Stromal cell of bone marrow (primary cell): ENCODE measurements around the gene TCAF1.
A peak's percentile ranks its signal among the peaks of the same experiment; 100 is the strongest.

ENCODE experiments used
- DNase-seq: peaks from one replicate; pipeline ENCODE4 v3.0.0-alpha.2; 2012; ENCODE audit warnings: low read depth

TCAF1 gene

GRCh38 chr7:143901668-143902331, at the start of gene TCAF1:
Gene TCAF1, minus strand, starts transcription at chr7:143902176. Its CDS starts 25,568 bp downstream, at chr7:143876608.
- peak; percentile 89 for DNase-seq

GRCh38 chr7:143948733-143949132, 46.8 kb upstream of the TCAF1 start:
- DNase-seq: no peak

DNA sequence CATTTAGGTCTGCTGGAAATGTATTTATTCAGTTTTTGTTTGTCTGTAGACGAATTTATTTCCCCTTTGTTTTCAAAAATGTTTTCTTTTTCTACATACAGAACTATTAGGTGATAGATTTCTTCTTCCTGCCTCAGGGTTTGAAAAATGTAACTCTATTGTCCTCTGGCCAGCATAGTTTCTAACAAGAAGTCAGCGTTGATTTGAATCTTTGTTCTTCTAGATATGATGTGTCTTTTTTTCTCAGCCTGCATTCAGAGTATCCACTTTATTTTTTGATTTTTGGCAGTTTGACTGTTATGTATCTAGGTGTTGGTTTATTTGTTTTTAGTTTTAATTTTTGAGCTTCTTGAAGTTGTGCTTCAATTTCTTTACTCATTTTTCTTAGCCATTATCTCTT, 45.1 kb upstream of the TCAF1 start:
- no peak for DNase-seq

DNA sequence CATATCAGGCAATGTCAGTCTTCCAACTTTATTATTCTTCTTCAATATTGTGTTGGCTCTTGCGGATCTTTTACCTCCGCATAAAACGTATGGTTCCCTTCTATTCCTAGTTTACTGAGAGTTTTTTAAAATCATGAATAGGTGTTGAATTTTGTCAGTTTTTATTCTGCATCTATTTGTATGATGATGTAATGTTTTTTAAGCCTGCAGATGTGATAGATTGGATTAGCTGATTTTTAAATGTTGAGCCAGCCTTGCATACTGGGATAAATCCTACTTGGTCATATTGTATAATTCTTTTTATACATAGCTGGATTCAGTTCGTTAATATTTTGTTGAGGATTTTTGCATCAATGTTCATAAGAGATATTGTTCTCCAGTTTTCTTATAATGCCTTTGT, 43.4 kb upstream of the TCAF1 start:
- DNase-seq: no peak

GRCh38 chr7:143938379-143939243, 36.6 kb upstream of the TCAF1 start:
- no peak for DNase-seq

- peak; percentile 81 for DNase-seq
These were observed 34.4 kb upstream of the TCAF1 start for GRCh38 chr7:143936087-143937009.

DNA sequence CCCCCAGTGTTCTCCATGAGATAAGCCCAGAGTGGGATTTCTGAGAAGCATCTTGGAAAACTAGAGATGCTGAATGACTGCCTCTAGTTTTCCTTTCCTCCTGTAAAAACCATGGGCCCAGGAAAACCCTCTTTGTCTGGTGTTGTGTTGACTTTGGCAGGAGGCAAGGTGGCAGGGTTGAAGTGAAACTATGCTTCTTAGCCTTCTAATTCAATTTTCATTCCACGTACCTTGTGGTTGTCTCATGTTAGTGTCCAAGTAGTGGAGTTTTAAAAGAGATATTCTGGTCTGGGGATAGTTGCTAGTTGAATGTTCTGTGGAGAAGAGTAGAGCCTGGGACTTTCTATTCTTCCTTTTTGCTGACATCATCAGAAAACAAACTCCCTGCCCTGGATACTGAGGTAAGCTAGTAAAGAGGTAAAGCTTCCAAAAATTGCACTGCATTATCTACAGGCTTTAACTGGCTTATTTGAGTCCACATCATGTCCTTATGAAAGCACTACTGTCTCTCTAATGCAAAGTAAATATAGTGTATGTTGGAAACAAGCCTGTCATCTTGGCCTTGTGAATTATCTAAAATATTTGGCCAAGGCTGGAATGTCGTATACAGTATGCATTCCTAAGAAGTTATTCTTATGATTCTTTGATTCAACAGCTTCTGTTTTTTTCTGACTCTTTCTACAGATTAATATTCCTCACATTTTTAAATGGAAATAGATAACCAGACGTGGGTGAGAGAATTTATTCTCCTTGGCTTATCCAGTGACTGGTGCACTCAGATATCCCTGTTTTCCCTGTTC, 32.8 kb upstream of the TCAF1 start, which contains the start of gene OR2F2:
Gene OR2F2 (plus strand): TSS at position 708 of the 800 bp plus-strand sequence. CDS start 0 bp downstream, at position 708.
- DNase-seq: no peak

GRCh38 chr7:143931739-143932138, 29.8 kb upstream of the TCAF1 start:
- no peak for DNase-seq

DNA sequence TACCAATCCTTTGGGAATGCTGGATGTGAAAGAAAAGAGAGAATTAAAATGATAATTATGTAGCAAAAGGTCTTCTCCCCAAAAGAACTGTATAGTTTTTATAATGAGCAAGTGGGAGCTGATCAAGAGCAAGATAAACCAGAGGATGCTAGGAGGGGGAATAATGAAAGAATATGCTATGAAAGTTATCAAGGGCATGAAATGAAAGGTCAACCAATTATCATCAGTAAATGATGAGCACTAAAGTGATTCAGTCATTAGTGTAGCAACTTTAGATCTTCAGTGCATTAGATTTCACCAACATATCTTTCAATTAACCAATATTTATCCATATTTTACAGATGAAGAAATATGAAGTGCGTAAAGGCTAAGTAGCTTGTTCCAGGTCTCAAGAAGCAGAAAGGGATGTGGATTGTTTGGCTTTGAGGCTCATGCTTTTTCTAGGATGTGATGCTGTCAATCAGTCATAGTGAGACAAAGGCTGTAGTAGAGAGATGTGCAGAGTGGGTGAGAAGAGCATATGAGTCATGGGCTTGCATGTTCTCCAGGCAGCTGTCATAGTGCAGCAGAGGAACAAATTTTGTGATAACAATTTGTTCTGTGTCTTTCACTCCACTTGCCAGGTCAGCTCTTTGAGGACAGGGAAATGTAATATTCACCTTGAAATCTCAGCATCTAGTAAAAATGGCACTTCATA, 27.4 kb upstream of the TCAF1 start:
- DNase-seq: no peak

- no peak for DNase-seq
These were observed 22.9 kb upstream of the TCAF1 start for GRCh38 chr7:143924851-143925250.

- DNase-seq: no peak
These were observed 13.1 kb upstream of the TCAF1 start for GRCh38 chr7:143914938-143915652.

DNA sequence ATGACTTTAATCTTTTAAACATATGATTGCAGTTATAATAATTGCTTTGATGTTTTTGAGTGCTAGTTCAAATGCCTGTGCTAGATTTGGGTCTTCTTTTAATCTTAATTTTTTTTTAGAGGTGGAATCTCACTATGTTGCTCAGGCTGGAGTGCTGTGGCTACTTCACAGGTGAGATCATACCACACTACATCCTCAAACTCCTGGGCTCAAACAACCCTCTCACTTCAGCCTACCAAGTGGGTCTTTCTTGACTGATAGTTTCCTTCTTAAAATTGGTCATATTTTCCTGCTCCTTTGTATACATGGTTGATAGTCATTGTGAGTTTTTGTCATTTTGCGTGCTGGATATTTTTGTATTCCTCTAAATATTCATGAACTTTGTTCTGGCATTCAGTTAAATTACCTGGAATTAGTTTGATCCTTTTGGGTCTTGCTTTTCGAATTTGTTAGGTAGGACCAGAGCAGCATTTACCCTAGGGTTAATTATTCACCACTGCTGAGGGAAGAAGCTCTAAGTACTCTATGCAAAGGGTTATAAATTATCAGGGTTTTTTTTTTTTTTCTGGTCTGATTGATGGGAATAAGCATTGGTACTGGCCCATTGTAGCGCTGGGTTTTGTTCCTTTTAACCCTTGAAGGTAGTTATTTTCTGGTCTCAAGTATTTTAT, 12.1 kb upstream of the TCAF1 start:
- DNase-seq: no peak

DNA sequence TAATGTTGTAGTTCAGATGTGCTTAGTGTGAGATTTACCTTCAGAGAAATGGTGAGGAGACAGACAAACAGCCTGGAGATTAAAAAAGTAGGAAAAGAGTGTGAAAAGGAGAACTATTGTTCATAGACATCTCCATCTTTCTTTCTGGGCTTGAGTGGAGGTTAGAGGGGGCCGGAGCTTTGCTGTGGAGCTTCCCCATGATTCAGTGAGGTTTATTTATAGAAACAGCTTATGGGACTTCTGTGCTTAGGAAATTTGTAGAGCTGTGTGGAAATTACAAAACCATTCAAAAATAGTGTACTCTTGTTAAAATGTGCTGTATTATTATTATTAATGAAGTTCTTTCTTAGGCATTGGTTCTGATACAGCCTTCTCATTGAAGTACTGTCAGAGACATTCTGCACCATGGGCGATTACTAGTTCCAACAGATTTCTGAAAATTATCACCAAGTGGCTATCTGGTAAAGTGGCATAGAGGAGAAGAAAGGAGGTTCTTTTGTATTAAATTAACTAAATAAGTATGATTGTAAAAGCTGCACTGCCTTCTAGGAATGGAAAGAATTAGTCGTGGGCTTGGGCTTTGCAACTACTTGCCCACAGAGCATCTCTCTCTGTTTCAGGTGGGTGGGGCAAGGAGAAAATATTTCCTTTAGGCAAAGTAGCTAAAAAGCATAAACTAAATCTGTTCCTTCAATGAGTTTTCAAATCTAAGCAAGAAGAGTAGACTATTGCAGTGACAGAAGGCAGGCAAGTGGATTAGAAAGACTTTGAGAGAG, 8.7 kb upstream of the TCAF1 start:
- DNase-seq: no peak

DNA sequence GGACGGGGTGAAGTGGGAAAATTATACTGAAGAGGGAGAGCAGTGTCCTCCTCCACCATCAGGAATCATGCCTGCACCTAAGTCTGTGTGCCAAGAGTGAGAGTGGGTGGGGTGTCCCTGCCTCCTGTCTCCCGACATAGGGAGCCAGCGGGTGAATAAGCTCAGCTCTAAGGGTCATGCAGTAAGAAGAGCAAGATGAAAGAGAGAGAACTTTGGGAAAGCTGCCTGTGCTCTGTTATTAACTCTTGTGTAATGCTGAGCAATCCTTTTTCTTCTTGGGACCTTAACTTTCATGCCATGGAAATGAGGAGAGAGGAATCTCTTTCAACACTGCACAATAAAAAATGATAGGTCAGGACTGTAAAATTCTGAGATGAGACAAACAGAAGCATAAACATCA, 7.9 kb upstream of the TCAF1 start:
- DNase-seq: no peak

DNA sequence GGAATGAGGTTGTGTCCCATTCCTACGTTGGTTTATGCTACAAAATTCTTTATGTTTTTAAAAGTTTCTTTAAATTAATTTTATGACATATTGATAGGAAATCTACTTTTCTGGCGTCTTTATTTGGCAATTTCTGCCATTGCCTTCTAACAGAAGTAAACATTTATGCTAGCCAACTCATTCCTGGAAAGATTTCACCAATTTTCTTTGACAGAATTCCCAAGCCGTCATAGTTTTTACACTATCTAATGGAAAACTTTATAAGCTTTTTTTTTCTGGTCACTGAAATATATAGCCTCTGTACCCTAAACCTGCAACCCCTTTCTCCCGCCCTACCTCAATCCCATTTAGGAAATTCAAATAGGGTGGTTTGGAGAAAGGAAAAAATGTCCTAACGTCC, 6.1 kb upstream of the TCAF1 start:
- no peak for DNase-seq

DNA sequence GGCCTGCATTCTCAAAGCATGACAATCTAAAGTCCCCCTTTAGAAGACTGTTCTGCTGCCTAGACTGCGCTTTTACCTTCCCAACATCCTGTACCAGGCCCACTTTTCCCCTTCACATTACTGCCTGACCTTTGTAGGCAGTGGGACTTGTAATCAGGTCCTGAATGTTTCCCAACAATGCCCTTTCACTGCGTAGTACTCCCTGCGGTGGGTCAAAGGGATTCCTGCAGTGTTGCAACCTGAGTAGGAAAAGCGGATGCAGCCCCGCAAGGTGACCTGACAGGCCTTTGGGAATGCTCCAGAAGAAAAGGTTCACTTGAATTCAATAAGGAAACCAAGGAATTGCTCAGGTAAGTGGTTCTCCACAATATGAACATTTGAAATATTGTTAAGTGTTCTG, 4.9 kb upstream of the TCAF1 start:
- DNase-seq: no peak

DNA sequence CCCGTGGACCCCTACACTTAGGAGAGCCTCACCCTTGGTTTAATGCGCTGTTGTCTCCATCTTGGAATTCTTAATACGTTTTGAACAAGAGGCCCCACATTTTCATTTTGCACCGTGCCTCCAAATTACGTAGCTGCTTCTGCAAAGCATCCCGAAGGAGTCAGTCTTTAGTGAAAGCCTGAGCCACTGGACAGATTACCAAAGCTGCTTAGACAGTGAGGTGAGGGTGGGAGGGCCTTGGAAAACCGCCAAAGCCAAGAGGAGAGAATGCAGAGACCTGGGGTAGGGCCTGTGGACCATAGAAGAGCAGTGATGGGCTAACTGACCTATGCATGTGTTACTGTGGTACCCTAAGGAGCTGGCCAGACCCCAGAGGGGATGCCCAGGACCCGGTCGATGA, 4.2 kb upstream of the TCAF1 start:
- no peak for DNase-seq

DNA sequence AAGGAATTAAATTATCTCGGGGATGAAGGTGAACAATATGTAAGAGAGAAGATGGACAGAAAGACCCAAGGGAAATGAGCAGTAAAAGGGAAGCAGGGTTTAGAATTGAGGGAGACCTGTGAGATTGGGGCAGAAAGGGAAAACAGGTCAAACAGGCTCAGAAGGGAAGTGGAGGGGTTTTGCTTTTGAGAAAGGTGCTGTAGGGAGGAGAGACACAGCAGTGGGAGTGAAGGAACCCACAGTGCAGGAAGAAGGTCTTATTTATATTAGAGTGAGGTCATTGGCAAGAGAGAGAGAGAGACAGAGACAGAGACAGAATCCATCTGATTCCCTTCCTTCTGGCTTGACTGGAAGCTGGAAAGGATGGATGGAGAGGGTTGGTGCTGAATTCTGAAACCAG, 3.5 kb upstream of the TCAF1 start:
- no peak for DNase-seq
